Measurements from ENCODE around the gene ITGA7.

DNA sequence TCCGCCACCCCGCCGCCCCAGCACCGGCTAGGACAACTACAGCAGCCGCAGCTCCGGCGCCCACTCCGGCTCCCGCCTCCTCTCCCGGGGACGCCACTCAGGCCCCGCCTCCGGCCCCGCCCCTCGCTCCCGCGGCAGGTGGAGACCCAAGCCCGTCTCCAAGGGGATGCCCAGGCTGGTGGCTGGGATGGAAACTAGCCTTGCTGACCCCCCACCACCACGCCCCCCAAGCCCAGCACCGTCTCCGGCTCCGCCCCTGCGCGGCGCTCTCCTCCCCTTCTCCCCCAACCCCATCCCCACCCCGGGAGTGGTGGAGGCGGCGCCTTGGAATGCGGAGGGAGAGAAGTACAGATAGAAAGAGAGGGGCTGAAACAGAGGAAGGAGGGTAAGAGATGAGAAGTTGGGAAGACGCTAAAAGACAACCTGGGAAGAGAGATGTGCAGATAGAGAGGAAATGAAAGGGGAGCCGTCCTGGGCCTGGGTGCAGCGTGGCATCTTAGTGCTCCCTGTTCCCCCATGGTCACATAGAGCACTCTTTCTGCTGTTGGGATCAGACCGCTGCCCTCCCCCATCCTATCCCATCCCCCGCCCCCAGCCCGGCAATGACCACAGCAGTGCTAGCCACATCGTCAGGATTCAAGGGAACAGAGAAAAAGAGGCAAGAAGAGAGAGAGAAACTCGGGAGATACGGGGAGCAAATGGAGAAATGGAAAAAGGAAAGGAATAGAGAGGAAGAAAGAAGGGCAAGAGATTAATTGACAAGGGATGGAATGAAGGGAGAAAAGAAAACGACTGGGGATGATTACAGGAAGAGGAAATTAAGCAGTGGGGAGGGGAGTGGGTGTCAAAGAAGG is at the start of gene ITGA7:
- TF ChIP-seq, protein P1, sequence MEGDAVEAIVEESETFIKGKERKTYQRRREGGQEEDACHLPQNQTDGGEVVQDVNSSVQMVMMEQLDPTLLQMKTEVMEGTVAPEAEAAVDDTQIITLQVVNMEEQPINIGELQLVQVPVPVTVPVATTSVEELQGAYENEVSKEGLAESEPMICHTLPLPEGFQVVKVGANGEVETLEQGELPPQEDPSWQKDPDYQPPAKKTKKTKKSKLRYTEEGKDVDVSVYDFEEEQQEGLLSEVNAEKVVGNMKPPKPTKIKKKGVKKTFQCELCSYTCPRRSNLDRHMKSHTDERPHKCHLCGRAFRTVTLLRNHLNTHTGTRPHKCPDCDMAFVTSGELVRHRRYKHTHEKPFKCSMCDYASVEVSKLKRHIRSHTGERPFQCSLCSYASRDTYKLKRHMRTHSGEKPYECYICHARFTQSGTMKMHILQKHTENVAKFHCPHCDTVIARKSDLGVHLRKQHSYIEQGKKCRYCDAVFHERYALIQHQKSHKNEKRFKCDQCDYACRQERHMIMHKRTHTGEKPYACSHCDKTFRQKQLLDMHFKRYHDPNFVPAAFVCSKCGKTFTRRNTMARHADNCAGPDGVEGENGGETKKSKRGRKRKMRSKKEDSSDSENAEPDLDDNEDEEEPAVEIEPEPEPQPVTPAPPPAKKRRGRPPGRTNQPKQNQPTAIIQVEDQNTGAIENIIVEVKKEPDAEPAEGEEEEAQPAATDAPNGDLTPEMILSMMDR (IDR thresholded peaks at IDR 0.05), result no peak
- no peak for TF ChIP-seq ELF4 (CRISPR knock-in tag; IDR thresholded peaks at IDR 0.05; ENCODE audit: low read depth)
- peak; percentile 90 for TF ChIP-seq SP1 (CRISPR knock-in tag; conservative IDR thresholded peaks at IDR 0.05)
- TF ChIP-seq, protein P2, sequence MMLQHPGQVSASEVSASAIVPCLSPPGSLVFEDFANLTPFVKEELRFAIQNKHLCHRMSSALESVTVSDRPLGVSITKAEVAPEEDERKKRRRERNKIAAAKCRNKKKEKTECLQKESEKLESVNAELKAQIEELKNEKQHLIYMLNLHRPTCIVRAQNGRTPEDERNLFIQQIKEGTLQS (CRISPR knock-in tag; conservative IDR thresholded peaks at IDR 0.05), result no peak
- TF ChIP-seq, protein P3, sequence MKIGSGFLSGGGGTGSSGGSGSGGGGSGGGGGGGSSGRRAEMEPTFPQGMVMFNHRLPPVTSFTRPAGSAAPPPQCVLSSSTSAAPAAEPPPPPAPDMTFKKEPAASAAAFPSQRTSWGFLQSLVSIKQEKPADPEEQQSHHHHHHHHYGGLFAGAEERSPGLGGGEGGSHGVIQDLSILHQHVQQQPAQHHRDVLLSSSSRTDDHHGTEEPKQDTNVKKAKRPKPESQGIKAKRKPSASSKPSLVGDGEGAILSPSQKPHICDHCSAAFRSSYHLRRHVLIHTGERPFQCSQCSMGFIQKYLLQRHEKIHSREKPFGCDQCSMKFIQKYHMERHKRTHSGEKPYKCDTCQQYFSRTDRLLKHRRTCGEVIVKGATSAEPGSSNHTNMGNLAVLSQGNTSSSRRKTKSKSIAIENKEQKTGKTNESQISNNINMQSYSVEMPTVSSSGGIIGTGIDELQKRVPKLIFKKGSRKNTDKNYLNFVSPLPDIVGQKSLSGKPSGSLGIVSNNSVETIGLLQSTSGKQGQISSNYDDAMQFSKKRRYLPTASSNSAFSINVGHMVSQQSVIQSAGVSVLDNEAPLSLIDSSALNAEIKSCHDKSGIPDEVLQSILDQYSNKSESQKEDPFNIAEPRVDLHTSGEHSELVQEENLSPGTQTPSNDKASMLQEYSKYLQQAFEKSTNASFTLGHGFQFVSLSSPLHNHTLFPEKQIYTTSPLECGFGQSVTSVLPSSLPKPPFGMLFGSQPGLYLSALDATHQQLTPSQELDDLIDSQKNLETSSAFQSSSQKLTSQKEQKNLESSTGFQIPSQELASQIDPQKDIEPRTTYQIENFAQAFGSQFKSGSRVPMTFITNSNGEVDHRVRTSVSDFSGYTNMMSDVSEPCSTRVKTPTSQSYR (CRISPR knock-in tag; IDR thresholded peaks at IDR 0.05), result no peak
- TF ChIP-seq, protein P4, sequence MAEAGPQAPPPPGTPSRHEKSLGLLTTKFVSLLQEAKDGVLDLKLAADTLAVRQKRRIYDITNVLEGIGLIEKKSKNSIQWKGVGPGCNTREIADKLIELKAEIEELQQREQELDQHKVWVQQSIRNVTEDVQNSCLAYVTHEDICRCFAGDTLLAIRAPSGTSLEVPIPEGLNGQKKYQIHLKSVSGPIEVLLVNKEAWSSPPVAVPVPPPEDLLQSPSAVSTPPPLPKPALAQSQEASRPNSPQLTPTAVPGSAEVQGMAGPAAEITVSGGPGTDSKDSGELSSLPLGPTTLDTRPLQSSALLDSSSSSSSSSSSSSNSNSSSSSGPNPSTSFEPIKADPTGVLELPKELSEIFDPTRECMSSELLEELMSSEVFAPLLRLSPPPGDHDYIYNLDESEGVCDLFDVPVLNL (CRISPR knock-in tag; IDR thresholded peaks at IDR 0.05; ENCODE audit: borderline replicate concordance, low read depth), result 0 out of 2 replicates have a peak, but pooled peaks have one; percentile 37
- TF ChIP-seq ZNF232 (CRISPR knock-in tag; IDR thresholded peaks at IDR 0.05), result no peak
- TF ChIP-seq FOXP1 (CRISPR knock-in tag; IDR thresholded peaks at IDR 0.05; ENCODE audit: borderline replicate concordance), result no peak
- TF ChIP-seq SOX15 (CRISPR knock-in tag; IDR thresholded peaks at IDR 0.05), result no peak
- TF ChIP-seq ESRRA (CRISPR knock-in tag; IDR thresholded peaks at IDR 0.05; ENCODE audit: borderline replicate concordance), result no peak
- TF ChIP-seq, protein P5, sequence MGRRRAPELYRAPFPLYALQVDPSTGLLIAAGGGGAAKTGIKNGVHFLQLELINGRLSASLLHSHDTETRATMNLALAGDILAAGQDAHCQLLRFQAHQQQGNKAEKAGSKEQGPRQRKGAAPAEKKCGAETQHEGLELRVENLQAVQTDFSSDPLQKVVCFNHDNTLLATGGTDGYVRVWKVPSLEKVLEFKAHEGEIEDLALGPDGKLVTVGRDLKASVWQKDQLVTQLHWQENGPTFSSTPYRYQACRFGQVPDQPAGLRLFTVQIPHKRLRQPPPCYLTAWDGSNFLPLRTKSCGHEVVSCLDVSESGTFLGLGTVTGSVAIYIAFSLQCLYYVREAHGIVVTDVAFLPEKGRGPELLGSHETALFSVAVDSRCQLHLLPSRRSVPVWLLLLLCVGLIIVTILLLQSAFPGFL (CRISPR knock-in tag; IDR thresholded peaks at IDR 0.05; ENCODE audit: borderline replicate concordance), result no peak
